Neural cell (in vitro differentiated cells): ENCODE data around the gene NKIRAS1. TPM values are rescaled to one million over a fixed set of nuclear protein-coding genes. Genes with fewer than 3 reads are reported as not detected.

Experiments
- H2AFZ ChIP-seq: fragments of 200-600, 300-800 bp; sonication (generic), shearing (Covaris generic); 2 replicates; pipeline ENCODE4 v1.6.0; 2014; ENCODE audit warnings: low read depth, mild to moderate bottlenecking, antibody characterized with exemption, low read length, moderate library complexity
- H3F3A ChIP-seq: fragments of 200-600 bp; shearing (Covaris generic); 2 replicates; pipeline ENCODE4 v1.6.1; 2016; ENCODE audit warnings: mild to moderate bottlenecking, moderate library complexity, mixed read lengths, antibody characterized with exemption, low read length; ENCODE audit not compliant: insufficient read depth, poor library complexity, severe bottlenecking
- H3K27ac ChIP-seq: fragments of 200-600, 300-800 bp; sonication (generic), shearing (Covaris generic); 2 replicates; pipeline ENCODE4 v1.5.1; 2014; ENCODE audit warnings: mild to moderate bottlenecking, low read length, moderate library complexity
- H3K27me3 ChIP-seq: fragments of 300-800, 200-600 bp; sonication (generic), shearing (Covaris generic); 2 replicates; pipeline ENCODE4 v1.6.0; 2014; ENCODE audit warnings: mild to moderate bottlenecking, low read depth, low read length, moderate library complexity; ENCODE audit not compliant: insufficient read depth
- H3K36me3 ChIP-seq: fragments of 300-800, 200-600 bp; sonication (generic), shearing (Covaris generic); 2 replicates; pipeline ENCODE4 v1.5.1; 2014; ENCODE audit warnings: mild to moderate bottlenecking, antibody characterized with exemption, low read length, moderate library complexity; ENCODE audit not compliant: insufficient read depth
- H3K4me2 ChIP-seq: fragments of 300-800, 200-600 bp; sonication (generic), shearing (Covaris generic); 2 replicates; pipeline ENCODE4 v1.6.0; 2014; ENCODE audit warnings: mild to moderate bottlenecking, low read length
- H3K4me3 ChIP-seq: fragments of 300-800, 200-600 bp; sonication (generic), shearing (Covaris generic); 2 replicates; pipeline ENCODE4 v1.5.1; 2014; ENCODE audit warnings: mild to moderate bottlenecking, low read length, moderate library complexity
- H3K79me2 ChIP-seq: fragments of 200-600 bp; shearing (Covaris generic); replicated peaks from 2 replicates; pipeline ENCODE4 v1.6.0; 2014; ENCODE audit warnings: mild to moderate bottlenecking, low read length, moderate library complexity; ENCODE audit not compliant: insufficient read depth
- H3K9ac ChIP-seq: fragments of 300-800, 200-600 bp; sonication (generic), shearing (Covaris generic); 2 replicates; pipeline ENCODE4 v1.6.1; 2016; ENCODE audit warnings: mild to moderate bottlenecking, low read length, mixed read lengths
- H3K9me2 ChIP-seq: fragments of 200-600 bp; shearing (Covaris generic); 2 replicates; pipeline ENCODE4 v1.6.1; 2016; ENCODE audit warnings: mild to moderate bottlenecking, low read length, mixed read lengths; ENCODE audit not compliant: insufficient read depth
- H3K9me3 ChIP-seq: fragments of 200-600, 300-800 bp; sonication (generic), shearing (Covaris generic); 2 replicates; pipeline ENCODE4 v1.6.1; 2016; ENCODE audit warnings: mild to moderate bottlenecking, mixed run types, low read length, moderate library complexity, mixed read lengths
- H4K20me1 ChIP-seq: fragments of 200-600 bp; shearing (Covaris generic); 2 replicates; pipeline ENCODE4 v1.6.1; 2016; ENCODE audit warnings: mild to moderate bottlenecking, mixed run types; ENCODE audit not compliant: insufficient read depth
- EP300 ChIP-seq: fragments of 450-650 bp; conservative IDR thresholded peaks from 2 replicates; pipeline ENCODE4 v1.6.1; 2014; ENCODE audit warnings: antibody characterized with exemption, mild to moderate bottlenecking, moderate library complexity; ENCODE audit not compliant: poor library complexity, severe bottlenecking
- EZH2 ChIP-seq: fragments of 200-600, 300-800 bp; shearing (Covaris generic), sonication (generic); IDR thresholded peaks from 2 replicates; pipeline ENCODE4 v1.6.1; 2014; ENCODE audit warnings: antibody characterized with exemption, low read length, borderline replicate concordance, mild to moderate bottlenecking; ENCODE audit not compliant: insufficient read depth, poor library complexity, severe bottlenecking
- MXI1 ChIP-seq: fragments of 450-650 bp; conservative IDR thresholded peaks from 2 replicates; pipeline ENCODE4 v1.6.1; 2014; ENCODE audit warnings: antibody characterized with exemption, mild to moderate bottlenecking; ENCODE audit not compliant: poor library complexity, severe bottlenecking
- POLR2AphosphoS5 ChIP-seq: IDR thresholded peaks from 2 replicates; pipeline ENCODE4 v1.6.1; 2012
- RAD21 ChIP-seq: fragments of 450-650 bp; conservative IDR thresholded peaks from 2 replicates; pipeline ENCODE4 v1.6.1; 2014; ENCODE audit warnings: antibody characterized with exemption, mild to moderate bottlenecking, moderate library complexity
- SMC3 ChIP-seq: fragments of 450-650 bp; conservative IDR thresholded peaks from 2 replicates; pipeline ENCODE4 v1.6.1; 2014; ENCODE audit warnings: antibody characterized with exemption, mild to moderate bottlenecking, moderate library complexity; ENCODE audit not compliant: poor library complexity
- TAF1 ChIP-seq: IDR thresholded peaks from 2 replicates; pipeline ENCODE4 v1.6.1; 2012; ENCODE audit warnings: low read depth
- polyA plus RNA-seq: library from polyadenylated mRNA; depleted of rRNA; stranded (reverse); fragments of >200 nt; gene quantifications from 2 replicates; pipeline ENCODE4 v1.2.3, GENCODE V29; 2014
- TF ChIP-seq, protein P1 (sequence below): fragments of 450-650 bp; IDR thresholded peaks from 2 replicates; pipeline ENCODE4 v1.5.1; 2014; ENCODE audit warnings: antibody characterized with exemption, mild to moderate bottlenecking, moderate library complexity; ENCODE audit not compliant: poor library complexity, severe bottlenecking
- TF ChIP-seq, protein P2 (sequence below): IDR thresholded peaks from 2 replicates; pipeline ENCODE4 v1.6.1; 2012; ENCODE audit warnings: borderline replicate concordance

NKIRAS1 gene
- polyA plus RNA-seq, 1 donor from 2014 or later, result 42.1 TPM

- H3K27ac ChIP-seq, result no peak overlapping the region
- no peak overlapping the region for H3K9ac ChIP-seq
- H3K9me3 ChIP-seq, result no peaks in the 10 kb centered on the region
- no peak overlapping the region for H3K4me3 ChIP-seq
- no peak overlapping the region for H3K4me2 ChIP-seq
- H3K36me3 ChIP-seq, result no peaks in the 10 kb centered on the region
- peaks cover 3% of the 10 kb centered on the region for H3K79me2 ChIP-seq
- TF ChIP-seq MXI1 (no peak), EP300 (no peak), SMC3 (peak; percentile 75), TAF1 (no peak), RAD21 (peak; percentile 81), EZH2 (no peak), POLR2AphosphoS5 (no peak)
- TF ChIP-seq, protein P1, sequence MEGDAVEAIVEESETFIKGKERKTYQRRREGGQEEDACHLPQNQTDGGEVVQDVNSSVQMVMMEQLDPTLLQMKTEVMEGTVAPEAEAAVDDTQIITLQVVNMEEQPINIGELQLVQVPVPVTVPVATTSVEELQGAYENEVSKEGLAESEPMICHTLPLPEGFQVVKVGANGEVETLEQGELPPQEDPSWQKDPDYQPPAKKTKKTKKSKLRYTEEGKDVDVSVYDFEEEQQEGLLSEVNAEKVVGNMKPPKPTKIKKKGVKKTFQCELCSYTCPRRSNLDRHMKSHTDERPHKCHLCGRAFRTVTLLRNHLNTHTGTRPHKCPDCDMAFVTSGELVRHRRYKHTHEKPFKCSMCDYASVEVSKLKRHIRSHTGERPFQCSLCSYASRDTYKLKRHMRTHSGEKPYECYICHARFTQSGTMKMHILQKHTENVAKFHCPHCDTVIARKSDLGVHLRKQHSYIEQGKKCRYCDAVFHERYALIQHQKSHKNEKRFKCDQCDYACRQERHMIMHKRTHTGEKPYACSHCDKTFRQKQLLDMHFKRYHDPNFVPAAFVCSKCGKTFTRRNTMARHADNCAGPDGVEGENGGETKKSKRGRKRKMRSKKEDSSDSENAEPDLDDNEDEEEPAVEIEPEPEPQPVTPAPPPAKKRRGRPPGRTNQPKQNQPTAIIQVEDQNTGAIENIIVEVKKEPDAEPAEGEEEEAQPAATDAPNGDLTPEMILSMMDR, result peak; percentile 79
- TF ChIP-seq, protein P2, sequence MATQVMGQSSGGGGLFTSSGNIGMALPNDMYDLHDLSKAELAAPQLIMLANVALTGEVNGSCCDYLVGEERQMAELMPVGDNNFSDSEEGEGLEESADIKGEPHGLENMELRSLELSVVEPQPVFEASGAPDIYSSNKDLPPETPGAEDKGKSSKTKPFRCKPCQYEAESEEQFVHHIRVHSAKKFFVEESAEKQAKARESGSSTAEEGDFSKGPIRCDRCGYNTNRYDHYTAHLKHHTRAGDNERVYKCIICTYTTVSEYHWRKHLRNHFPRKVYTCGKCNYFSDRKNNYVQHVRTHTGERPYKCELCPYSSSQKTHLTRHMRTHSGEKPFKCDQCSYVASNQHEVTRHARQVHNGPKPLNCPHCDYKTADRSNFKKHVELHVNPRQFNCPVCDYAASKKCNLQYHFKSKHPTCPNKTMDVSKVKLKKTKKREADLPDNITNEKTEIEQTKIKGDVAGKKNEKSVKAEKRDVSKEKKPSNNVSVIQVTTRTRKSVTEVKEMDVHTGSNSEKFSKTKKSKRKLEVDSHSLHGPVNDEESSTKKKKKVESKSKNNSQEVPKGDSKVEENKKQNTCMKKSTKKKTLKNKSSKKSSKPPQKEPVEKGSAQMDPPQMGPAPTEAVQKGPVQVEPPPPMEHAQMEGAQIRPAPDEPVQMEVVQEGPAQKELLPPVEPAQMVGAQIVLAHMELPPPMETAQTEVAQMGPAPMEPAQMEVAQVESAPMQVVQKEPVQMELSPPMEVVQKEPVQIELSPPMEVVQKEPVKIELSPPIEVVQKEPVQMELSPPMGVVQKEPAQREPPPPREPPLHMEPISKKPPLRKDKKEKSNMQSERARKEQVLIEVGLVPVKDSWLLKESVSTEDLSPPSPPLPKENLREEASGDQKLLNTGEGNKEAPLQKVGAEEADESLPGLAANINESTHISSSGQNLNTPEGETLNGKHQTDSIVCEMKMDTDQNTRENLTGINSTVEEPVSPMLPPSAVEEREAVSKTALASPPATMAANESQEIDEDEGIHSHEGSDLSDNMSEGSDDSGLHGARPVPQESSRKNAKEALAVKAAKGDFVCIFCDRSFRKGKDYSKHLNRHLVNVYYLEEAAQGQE, result no peak
- no peaks in the 10 kb centered on the region for H3F3A ChIP-seq
- no peak overlapping the region for H2AFZ ChIP-seq
- no peaks in the 10 kb centered on the region for H3K9me2 ChIP-seq
- H3K27me3 ChIP-seq, result no peaks in the 10 kb centered on the region
- no peaks in the 10 kb centered on the region for H4K20me1 ChIP-seq
These were observed 28.1 kb downstream of the NKIRAS1 start for GRCh38 chr3:23888617-23889228.

DNA sequence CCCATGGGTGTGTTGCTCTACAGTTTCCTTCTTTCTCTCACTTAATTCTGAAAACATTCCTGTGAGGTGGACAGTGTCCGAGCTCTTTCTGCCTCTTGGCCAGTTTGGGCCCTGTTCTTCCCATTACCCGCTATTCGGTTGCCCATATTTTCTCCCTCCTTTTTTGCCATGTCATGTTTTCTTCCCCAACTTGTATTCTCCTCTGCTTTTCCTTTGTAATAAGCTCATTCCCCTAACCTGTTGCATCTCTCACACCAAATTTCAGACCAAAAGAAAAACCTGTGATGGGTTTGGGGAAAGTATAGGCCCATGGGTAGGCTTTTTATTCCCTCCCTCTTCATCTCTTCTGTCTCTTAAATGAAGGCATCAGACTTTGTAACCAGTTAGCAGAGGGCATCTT lies 30.5 kb downstream of the NKIRAS1 start:
- TF ChIP-seq POLR2AphosphoS5 (no peak), MXI1 (no peak), EZH2 (no peak), EP300 (no peak), TAF1 (no peak), SMC3 (no peak), RAD21 (no peak)
- TF ChIP-seq, protein P1, result no peak
- TF ChIP-seq, protein P2, result no peak
- H3F3A ChIP-seq, result no peaks in the 10 kb centered on the region
- H3K9me3 ChIP-seq, result no peaks in the 10 kb centered on the region
- H3K27me3 ChIP-seq, result no peaks in the 10 kb centered on the region
- no peak overlapping the region for H3K4me3 ChIP-seq
- peaks cover 3% of the 10 kb centered on the region for H3K79me2 ChIP-seq
- no peak overlapping the region for H3K4me2 ChIP-seq
- no peak overlapping the region for H3K27ac ChIP-seq
- H3K36me3 ChIP-seq, result no peaks in the 10 kb centered on the region
- H3K9me2 ChIP-seq, result no peaks in the 10 kb centered on the region
- H2AFZ ChIP-seq, result no peak overlapping the region
- H3K9ac ChIP-seq, result no peak overlapping the region
- H4K20me1 ChIP-seq, result no peaks in the 10 kb centered on the region
